GM19397 (cell line): ENCODE results near the gene MORN1.

Experiments used
- ATAC-seq: cut with Tn5 transposase; IDR thresholded peaks from one replicate; pipeline ENCODE4 v1.9.1; 2021; ENCODE audit warnings: mild to moderate bottlenecking, moderate library complexity; ENCODE audit not compliant: unreplicated experiment

Gene MORN1

GRCh38 chr1:2324553-2325366 lies 66.6 kb downstream of the MORN1 start:
- no peak for ATAC-seq

- ATAC-seq = no peak
Measured at GRCh38 chr1:2323451-2323974, 67.8 kb downstream of the MORN1 start.

- ATAC-seq = no peak
Measured at GRCh38 chr1:2322581-2323211, 68.7 kb downstream of the MORN1 start.

- ATAC-seq = no peak
Measured at GRCh38 chr1:2322065-2322571, 69.2 kb downstream of the MORN1 start.

GRCh38 chr1:2320760-2321667 lies 70.3 kb downstream of the MORN1 start:
- ATAC-seq = no peak

- no peak for ATAC-seq
Measured at GRCh38 chr1:2320006-2320405, 71.3 kb downstream of the MORN1 start.

GRCh38 chr1:2319291-2319690 lies 72.1 kb downstream of the MORN1 start:
- no peak for ATAC-seq

GRCh38 chr1:2318314-2319278 lies 72.8 kb downstream of the MORN1 start:
- no peak for ATAC-seq

- ATAC-seq = no peak
Measured at GRCh38 chr1:2317230-2318065, 73.9 kb downstream of the MORN1 start.

GRCh38 chr1:2316451-2316961 lies 74.8 kb downstream of the MORN1 start:
- ATAC-seq = no peak

- ATAC-seq = no peak
Measured at GRCh38 chr1:2315674-2316450, 75.5 kb downstream of the MORN1 start.

- no peak for ATAC-seq
Measured at GRCh38 chr1:2314803-2315673, 76.3 kb downstream of the MORN1 start.

GRCh38 chr1:2314273-2314802 lies 77.0 kb downstream of the MORN1 start:
- ATAC-seq = no peak

GRCh38 chr1:2313651-2314261 lies 77.6 kb downstream of the MORN1 start:
- no peak for ATAC-seq

GRCh38 chr1:2312515-2313301 lies 78.6 kb downstream of the MORN1 start:
- ATAC-seq = no peak

- ATAC-seq = no peak
Measured at GRCh38 chr1:2312160-2312514, 79.2 kb downstream of the MORN1 start.
